HG02610 (cell line): ENCODE results near the gene UBTF.
"Not testable (repeated sequence)": the region's sequence is repeated elsewhere in the genome, so short reads cannot be mapped to it uniquely, and the experiment has no call there.

ENCODE experiments used
- ATAC-seq: cut with Tn5 transposase; IDR thresholded peaks from one replicate; pipeline ENCODE4 v1.9.1; 2021; ENCODE audit warnings: mild to moderate bottlenecking, moderate library complexity; ENCODE audit not compliant: unreplicated experiment

UBTF gene

DNA sequence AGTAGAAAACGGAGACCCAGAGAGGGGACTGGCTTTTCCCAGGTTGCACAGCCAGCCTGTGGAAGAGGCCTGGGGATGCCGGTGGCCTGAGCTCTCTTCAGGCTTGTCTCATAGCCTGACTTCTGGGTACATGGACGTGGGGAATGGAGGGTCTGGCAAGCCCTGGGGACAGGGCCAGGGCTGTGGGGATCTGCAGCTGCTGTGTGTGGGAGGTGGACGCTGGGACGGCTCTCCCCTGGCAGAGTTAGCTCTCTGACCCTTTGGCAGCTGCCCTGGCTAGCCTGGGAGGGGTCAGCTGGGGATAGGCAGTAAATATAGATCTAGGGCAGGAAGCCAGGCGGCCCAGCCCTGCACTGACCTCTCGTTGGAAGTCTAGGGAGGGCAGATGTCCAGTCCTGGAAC, 28.0 kb upstream of the UBTF start:
- no peak for ATAC-seq

DNA sequence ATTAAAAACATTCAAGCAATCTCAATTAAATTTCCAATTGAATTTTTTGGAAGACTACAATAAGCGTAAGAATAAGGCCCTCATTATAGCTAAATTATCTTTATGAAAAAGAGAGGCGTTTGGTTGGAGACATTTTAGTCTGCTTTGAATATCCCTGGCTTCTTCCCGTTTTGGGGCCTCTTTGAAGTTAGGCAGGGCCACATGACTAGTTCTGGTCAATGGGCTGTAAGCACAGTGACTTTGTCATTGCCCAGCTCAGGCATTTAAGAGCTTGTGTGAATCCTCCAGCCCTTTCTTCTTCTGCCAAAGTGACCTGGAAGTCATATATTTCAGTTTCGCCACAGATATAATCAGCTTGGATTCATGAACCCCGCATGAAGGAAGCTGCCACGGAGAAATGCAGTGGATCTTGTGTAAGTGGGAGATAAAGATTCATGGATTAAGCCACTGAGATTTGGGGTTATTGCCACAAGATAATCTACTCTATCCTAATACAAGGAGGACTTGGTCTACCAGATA, 21.7 kb upstream of the UBTF start:
- ATAC-seq: no peak

DNA sequence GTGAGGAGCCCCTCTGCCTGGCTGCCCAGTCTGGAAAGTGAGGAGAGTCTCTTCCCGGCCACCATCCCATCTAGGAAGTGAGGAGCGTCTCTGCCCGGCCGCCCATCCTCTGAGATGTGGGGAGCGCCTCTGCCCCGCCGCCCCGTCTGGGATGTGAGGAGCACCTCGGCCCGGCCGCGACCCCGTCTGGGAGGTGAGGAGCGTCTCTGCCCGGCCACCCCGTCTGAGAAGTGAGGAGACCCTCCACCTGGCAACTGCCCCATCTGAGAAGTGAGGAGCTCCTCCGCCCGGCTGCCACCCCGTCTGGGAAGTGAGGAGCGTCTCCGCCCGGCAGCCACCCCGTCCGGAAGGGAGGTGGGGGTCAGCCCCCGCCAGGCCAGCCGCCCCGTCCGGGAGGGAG, 18.4 kb upstream of the UBTF start:
- not testable (repeated sequence) for ATAC-seq

DNA sequence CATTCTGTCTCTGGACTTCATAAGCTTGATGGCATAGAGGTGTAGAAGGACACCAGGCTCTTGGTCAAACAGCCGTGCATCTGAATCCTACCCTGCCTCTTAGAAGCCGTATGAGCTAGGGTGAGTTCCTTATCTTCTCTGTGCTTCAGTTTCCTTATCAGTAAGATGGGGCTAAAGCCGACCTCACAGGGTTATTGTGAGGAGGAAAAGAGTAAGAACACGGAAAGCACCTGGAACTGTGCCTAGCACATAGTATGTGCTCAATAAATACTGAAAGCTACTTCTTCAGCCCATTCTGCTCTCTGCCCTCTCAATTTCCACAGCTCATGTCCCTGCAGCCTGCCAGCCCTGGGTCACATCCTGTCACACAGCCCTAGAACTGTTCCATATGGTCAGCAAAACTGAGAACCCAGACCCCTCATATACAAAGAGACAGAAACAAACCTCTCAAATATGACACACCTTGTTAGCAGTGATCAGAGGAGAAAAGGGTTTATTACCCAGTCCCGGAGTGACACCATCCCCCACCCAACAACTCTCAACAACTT, 17.0 kb upstream of the UBTF start:
- no peak for ATAC-seq

- ATAC-seq: no peak
These were observed 16.1 kb upstream of the UBTF start for GRCh38 chr17:44235583-44235936.

DNA sequence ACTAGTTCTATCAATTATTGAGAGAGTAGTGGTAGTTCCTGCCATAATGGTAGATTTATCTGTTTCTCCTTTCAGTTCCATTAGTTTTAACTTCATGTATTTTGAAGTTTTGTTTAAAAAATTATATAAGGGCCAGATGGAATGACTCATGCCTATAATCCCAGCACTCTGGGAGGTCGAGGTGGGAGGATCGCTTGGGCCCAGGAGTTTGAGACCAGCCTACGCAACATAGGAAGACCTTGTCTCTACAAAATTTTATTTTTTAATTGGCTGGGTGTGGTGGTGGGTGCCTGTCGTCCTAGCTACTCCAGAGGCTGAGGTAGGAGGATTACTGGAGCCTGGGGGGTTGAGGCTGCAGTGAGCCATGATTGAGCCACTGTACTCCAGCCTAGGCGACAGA, 14.1 kb upstream of the UBTF start:
- no peak for ATAC-seq

GRCh38 chr17:44232061-44232460, 12.6 kb upstream of the UBTF start:
- no peak for ATAC-seq

GRCh38 chr17:44230140-44230539, 10.7 kb upstream of the UBTF start:
- no peak for ATAC-seq

GRCh38 chr17:44229090-44229489, 9.6 kb upstream of the UBTF start:
- no peak for ATAC-seq

DNA sequence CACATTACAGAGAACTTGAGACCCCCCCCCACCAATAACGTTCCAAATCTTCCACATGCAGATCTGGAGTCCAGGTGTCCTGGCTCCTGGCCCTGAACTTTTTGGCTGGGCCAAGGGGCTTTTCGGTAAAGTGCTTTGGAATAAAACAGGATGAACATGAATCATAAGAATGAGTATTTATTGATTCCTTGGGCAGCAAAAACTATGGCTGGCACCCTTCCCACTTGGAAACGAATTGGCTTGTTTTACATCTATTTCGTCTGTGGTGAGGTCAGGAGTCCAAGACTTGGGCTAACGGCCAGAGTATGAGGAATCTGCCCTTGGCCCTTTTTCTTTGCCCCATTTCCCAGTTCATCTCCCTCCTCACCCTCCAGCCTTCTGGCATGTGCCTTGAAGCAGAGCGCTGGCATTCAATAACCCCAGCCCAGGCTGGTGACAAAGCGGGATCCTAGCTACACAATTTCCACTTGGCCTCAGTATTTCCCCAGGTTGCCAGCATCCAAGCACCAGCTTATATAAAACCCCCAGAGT, 4.1 kb upstream of the UBTF start:
- no peak for ATAC-seq

DNA sequence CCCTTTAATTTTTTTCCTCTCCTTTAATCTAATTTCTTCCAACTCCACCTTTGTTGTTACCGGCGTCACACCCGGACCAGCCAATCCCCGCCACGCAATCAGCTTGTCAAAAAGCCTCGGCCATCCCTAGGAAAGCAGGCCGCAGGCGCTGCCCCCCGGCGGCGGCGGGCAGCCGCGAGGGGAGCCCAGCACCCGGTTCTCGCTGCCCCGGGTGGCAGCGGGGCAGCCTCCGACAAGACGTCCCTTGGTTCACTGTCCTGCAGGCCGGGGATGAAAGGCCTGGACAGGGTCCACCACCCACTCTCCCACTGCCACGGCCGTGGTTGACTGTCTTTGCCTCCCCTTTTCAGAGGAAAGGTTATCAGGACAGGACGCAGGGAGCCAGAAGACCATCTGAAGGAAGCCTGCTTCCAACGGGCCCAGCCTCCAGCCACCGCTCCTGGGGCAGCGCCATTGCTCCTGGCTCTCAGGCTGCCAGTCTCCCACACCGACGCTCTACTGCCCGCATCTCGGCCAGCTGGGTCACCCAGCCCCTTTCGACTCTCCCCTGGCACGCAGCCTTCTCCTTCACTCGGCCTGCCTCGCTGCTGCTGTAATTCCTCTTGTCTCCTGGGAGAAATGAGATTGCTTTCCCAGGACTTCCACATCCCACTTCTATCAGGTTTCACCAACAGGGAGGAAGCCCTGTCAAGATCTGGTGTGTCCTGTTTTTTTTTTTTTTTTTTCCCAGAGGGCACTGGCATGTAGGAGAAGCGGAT, 2.8 kb upstream of the UBTF start:
- no peak for ATAC-seq

GRCh38 chr17:44221862-44222111, 2.3 kb upstream of the UBTF start:
- no peak for ATAC-seq

GRCh38 chr17:44221084-44221861, 1.8 kb upstream of the UBTF start:
- no peak for ATAC-seq

- ATAC-seq: no peak
These were observed 973 bp upstream of the UBTF start for GRCh38 chr17:44220213-44221083.

GRCh38 chr17:44219108-44219615, 313 bp downstream of the UBTF start:
- peak; percentile 27 for ATAC-seq

- peak; percentile 36 for ATAC-seq
These were observed 949 bp downstream of the UBTF start for GRCh38 chr17:44218344-44219107.

- ATAC-seq: no peak
These were observed 1.6 kb downstream of the UBTF start for GRCh38 chr17:44217738-44218343.

DNA sequence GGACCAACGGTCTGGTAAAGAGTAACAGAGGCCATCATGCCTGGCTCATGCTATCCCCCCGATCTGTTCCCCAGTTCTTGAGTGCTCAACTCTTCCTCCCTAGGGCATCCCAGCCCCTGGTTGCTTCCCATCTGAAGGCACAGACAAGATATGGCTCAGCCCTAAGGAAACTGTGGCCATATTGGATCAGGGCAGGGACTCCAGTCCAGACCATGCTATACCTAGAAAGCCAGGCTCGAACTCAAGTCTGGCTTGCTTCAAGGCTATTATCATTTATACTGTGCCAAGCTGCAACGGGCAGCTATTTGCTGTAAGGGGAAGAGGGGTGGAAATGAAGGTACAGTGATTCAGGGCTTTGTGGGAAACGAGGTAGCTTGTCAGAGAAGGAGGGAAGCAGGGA, 2.8 kb downstream of the UBTF start:
- ATAC-seq: no peak

- no peak for ATAC-seq
These were observed 3.3 kb downstream of the UBTF start for GRCh38 chr17:44216173-44216572.

DNA sequence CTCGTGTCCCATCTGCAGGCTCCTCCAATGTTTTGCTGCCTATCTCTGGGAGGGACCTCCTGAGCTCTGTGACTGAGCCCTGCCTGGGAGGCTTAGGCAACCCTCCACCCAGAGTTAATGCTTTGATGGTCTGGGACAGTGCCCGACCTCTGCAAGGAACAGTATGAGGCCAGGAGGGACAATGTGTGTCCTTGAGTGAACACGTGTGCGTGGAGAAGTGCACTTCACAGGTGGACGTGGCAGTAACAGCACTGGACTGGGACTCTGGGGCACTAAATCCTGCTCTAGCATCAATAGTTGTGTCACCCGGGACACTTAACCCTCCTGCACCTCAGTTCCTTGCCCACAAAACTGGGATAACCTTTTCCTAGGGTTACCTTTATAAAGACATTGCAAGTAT, 4.6 kb downstream of the UBTF start:
- ATAC-seq: no peak
